ENCODE results near the gene GPATCH3. TPM values are rescaled to one million over a fixed set of nuclear protein-coding genes. Genes with fewer than 3 reads are reported as not detected.

The GPATCH3 gene
- total RNA-seq, 4 donors from 2014 or later = 8.6 to 12.5 (median 11.6) TPM

DNA sequence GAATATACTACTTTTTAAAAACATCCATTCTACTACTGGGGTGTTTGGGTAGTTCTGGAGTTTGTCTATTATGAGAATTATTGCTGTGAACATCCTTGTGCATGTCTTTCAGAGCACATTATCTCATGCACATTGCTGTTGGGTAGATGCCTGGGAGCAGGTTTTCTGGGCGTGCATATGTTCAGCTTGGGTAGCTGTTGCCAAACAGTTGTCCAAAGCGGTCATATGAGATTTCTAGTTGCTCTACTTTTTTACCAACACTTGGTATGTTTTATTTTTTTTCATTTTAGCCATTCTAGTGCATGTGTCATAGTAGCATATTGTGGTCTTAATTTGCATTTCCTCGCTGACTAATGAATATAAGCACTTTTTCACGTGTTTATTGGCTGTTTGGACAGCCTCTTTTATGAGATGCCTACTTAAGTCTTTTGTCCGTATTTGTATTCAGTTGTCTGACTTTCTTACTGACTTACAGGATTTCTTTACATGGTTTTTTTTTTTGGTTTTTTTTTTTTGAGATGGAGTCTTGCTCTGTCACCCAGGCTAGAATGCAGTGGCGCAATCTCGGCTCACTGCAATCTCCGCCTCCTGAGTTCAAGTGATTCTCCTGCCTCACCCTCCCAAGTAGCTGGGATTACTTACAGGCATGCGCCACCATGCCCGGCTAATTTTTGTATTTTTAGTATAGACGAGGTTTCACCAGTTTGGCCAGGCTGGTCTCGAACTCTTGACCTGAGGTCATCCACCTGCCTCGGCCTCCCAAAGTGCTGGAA is 55.7 kb downstream of the GPATCH3 start:
- Histone ChIP-seq H3K4me3 (replicated peaks in 1 of 3) (no peak overlapping the region), H3K36me3 (peaks cover 25 to 55% of the 10 kb centered on the region in 2 donors), H3K27ac (no peak overlapping the region), H3K9me3 (no peaks in the 10 kb centered on the region), H3K27me3 (no peaks in the 10 kb centered on the region), H3K4me1 (peaks cover 0 to 13% of the 10 kb centered on the region in 2 donors)
- TF ChIP-seq, protein P1, sequence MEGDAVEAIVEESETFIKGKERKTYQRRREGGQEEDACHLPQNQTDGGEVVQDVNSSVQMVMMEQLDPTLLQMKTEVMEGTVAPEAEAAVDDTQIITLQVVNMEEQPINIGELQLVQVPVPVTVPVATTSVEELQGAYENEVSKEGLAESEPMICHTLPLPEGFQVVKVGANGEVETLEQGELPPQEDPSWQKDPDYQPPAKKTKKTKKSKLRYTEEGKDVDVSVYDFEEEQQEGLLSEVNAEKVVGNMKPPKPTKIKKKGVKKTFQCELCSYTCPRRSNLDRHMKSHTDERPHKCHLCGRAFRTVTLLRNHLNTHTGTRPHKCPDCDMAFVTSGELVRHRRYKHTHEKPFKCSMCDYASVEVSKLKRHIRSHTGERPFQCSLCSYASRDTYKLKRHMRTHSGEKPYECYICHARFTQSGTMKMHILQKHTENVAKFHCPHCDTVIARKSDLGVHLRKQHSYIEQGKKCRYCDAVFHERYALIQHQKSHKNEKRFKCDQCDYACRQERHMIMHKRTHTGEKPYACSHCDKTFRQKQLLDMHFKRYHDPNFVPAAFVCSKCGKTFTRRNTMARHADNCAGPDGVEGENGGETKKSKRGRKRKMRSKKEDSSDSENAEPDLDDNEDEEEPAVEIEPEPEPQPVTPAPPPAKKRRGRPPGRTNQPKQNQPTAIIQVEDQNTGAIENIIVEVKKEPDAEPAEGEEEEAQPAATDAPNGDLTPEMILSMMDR (IDR thresholded peaks at IDR 0.05) = no peak
- no peak for TF ChIP-seq POLR2A (IDR thresholded peaks at IDR 0.05)
- intact Hi-C loops (cut with DNase I) = no loop called here
- 83 to 85% methylated on average over 13 of the region's 13 CpGs for WGBS, 2 donors
- DNase-seq = no peak

Other genes with a start within 250 kb of the GPATCH3 start
- gene ARID1A, start 204.5 kb downstream of the GPATCH3 start, total RNA-seq = 10 to 100 TPM; 44.1 to 97.3 (median 78.4) TPM
- 10 to 100 TPM; 20.5 to 39.4 (median 27.8) TPM for gene PIGV, start 112.5 kb downstream of the GPATCH3 start, total RNA-seq
- gene ZDHHC18, start 73.8 kb downstream of the GPATCH3 start, total RNA-seq = 10 to 100 TPM; 11.4 to 33.1 (median 21.4) TPM
- gene SFN, start 37.3 kb downstream of the GPATCH3 start, total RNA-seq = under 1 TPM in 3 of 4 donors, not detected in 1; 0.54 to 0.73 (median 0.54) TPM
- 10 to 100 TPM; 14.3 to 18.8 (median 16.4) TPM for gene GPN2, start 10.2 kb downstream of the GPATCH3 start, total RNA-seq
- gene NR0B2, start 13.5 kb upstream of the GPATCH3 start, total RNA-seq = not detected
- 10 to 100 TPM; 44.1 to 80.2 (median 55.9) TPM for gene NUDC, start 21.3 kb upstream of the GPATCH3 start, total RNA-seq
- gene KDF1, start 60.0 kb upstream of the GPATCH3 start, total RNA-seq = 10 to 100 TPM; 13.2 to 30.3 (median 22.6) TPM
- 1 to 10 TPM; 2.9 to 8.5 (median 6.5) TPM for gene TRNP1, start 93.2 kb upstream of the GPATCH3 start, total RNA-seq
- gene TENT5B, start 112.4 kb upstream of the GPATCH3 start, total RNA-seq = 10 to 100 TPM in 3 of 4 donors, 1 to 10 TPM in 1; 4.7 to 21.0 (median 11.8) TPM

Data from thyroid gland (tissue), 4 donors.